NCI-H1417 treated with DMSO at 0.1 percent for 48 hours (cell line): ENCODE data around the gene COX17.
A peak's percentile ranks its signal among the peaks of the same experiment; 100 is the strongest.
"Not testable (repeated sequence)": the region's sequence is repeated elsewhere in the genome, so short reads cannot be mapped to it uniquely, and the experiment has no call there.

Experiments
- DNase-seq: peaks from one replicate; lab custom pipeline; 2025; lab: John Stamatoyannopoulos, UW

The COX17 gene

GRCh38 chr3:119676771-119677640, at the start of gene COX17:
Gene COX17, minus strand, starts transcription at chr3:119677406. Its CDS starts 96 bp downstream, at chr3:119677310.
- peak; percentile 97 for DNase-seq

- no peak for DNase-seq
Observed at GRCh38 chr3:119726909-119727308, 49.7 kb upstream of the COX17 start.

- no peak for DNase-seq
Observed at GRCh38 chr3:119723022-119723421, 45.8 kb upstream of the COX17 start.

- no peak for DNase-seq
Observed at GRCh38 chr3:119717520-119717919, 40.3 kb upstream of the COX17 start.

GRCh38 chr3:119716998-119717397, 39.8 kb upstream of the COX17 start:
- no peak for DNase-seq

GRCh38 chr3:119715105-119715504, 37.9 kb upstream of the COX17 start:
- no peak for DNase-seq

- no peak for DNase-seq
Observed at GRCh38 chr3:119703820-119704531, 26.8 kb upstream of the COX17 start.

- peak; percentile 80 for DNase-seq
Observed at GRCh38 chr3:119702530-119703527, 25.6 kb upstream of the COX17 start, which contains the start of gene CFAP91. Gene CFAP91, plus strand, starts transcription at chr3:119703022. Its CDS starts 77 bp downstream, at chr3:119703099.

- DNase-seq, result no peak
Observed at GRCh38 chr3:119700920-119701734, 23.9 kb upstream of the COX17 start.

- no peak for DNase-seq
Observed at GRCh38 chr3:119700269-119700919, 23.2 kb upstream of the COX17 start.

- no peak for DNase-seq
Observed at GRCh38 chr3:119697394-119697793, 20.2 kb upstream of the COX17 start.

- no peak for DNase-seq
Observed at GRCh38 chr3:119695480-119695879, 18.3 kb upstream of the COX17 start.

GRCh38 chr3:119690043-119690656, 12.9 kb upstream of the COX17 start:
- DNase-seq, result no peak

GRCh38 chr3:119683421-119683820, 6.2 kb upstream of the COX17 start:
- no peak for DNase-seq

GRCh38 chr3:119681279-119681678, 4.1 kb upstream of the COX17 start:
- DNase-seq, result no peak

GRCh38 chr3:119679874-119680273, 2.7 kb upstream of the COX17 start:
- DNase-seq, result no peak

- DNase-seq, result not testable (repeated sequence)
Observed at GRCh38 chr3:119678209-119678608, 1.0 kb upstream of the COX17 start.

GRCh38 chr3:119677641-119677934, 382 bp upstream of the COX17 start:
- DNase-seq, result no peak

- DNase-seq, result no peak
Observed at GRCh38 chr3:119676020-119676419, 1.2 kb downstream of the COX17 start.

- DNase-seq, result no peak
Observed at GRCh38 chr3:119675188-119675874, 1.9 kb downstream of the COX17 start.
